Ovary (tissue), 9 donors: ENCODE results near the gene COL8A1. TPM values are rescaled to one million over a fixed set of nuclear protein-coding genes. Genes with fewer than 3 reads are reported as not detected.
"Not testable (repeated sequence)": the region's sequence is repeated elsewhere in the genome, so short reads cannot be mapped to it uniquely, and the experiment has no call there.

Source experiments
- DNase-seq, 5 donors: peaks; one replicate each; pipeline ENCODE4 v3.0.0-alpha.2; 2019 to 2020
- H3K27ac ChIP-seq, 2 donors: fragments of 200-600 bp; one replicate each; pipeline versions ENCODE4 v1.5.1 to v1.8.0; 2019 to 2022
- H3K27me3 ChIP-seq: fragments of 200-600 bp; one replicate; pipeline ENCODE4 v1.8.0; 2022
- H3K36me3 ChIP-seq: fragments of 200-600 bp; sonication (generic); one replicate; pipeline ENCODE4 v1.5.1; 2019
- H3K4me1 ChIP-seq: one replicate; pipeline ENCODE4 v1.8.1; 2013; ENCODE audit warnings: mild to moderate bottlenecking, moderate library complexity; ENCODE audit not compliant: insufficient read depth
- H3K4me3 ChIP-seq: fragments of 200-600 bp; sonication (generic); one replicate; pipeline ENCODE4 v1.5.1; 2017
- H3K9me3 ChIP-seq, 2 donors: fragments of 200-600 bp in 1 of 2; sonication (generic) in 1 of 2; one replicate each; pipeline versions ENCODE4 v1.5.1 to v1.8.1; 2013 to 2019; ENCODE audit warnings: mild to moderate bottlenecking in 1 of 2, moderate library complexity in 1 of 2
- EP300 ChIP-seq: sonication (generic); formaldehyde crosslinking; IDR thresholded peaks from one replicate; pipeline ENCODE4 v1.6.1; 2017; ENCODE audit warnings: antibody characterized with exemption
- POLR2A ChIP-seq: fragments of 450-650 bp; IDR thresholded peaks from one replicate; pipeline ENCODE4 v1.6.1; 2017; ENCODE audit warnings: antibody characterized with exemption, mild to moderate bottlenecking, moderate library complexity
- WGBS, 3 donors: extraction: QIAGEN DNeasy Blood & Tissue Kit in 1 of 3; methylation state at CpG; one replicate each; pipeline versions ENCODE4 v1.1.5 to v1.1.7; 2013 to 2017; 5-methylcytosine and 5-hydroxymethylcytosine counted together
- intact Hi-C, 4 donors: fragments of 100-400 bp; cut with DNase I; formaldehyde crosslinking; loops; one replicate each; pipeline versions ENCODE4 v1.11.0 to v1.15.1; 2022 to 2023
- polyA plus RNA-seq, 2 donors: library from polyadenylated mRNA; stranded (reverse); fragments of 200-250 nt in 1 of 2; fragments of 350-450 nt in 1 of 2; fragmentation: Illumina TruSeq in 1 of 2; extraction: RNeasy Lipid Tissue Mini Kit (QIAGEN cat#74804) in 1 of 2; gene quantifications; one replicate each; pipeline ENCODE4 v1.2.3, GENCODE V29; 2013 to 2014
- total RNA-seq, 7 donors: library from RNA; depleted of rRNA in 2 of 7; stranded (reverse); fragments of >200 nt in 2 of 7; fragmentation: NEBNext Ultra II Directional in 3 of 7; extraction: Animal tissue kit (Norgen Biotek cat#: 25700) in 3 of 7; gene quantifications; one replicate each; pipeline versions ENCODE4 v1.1.0 to v1.2.4, GENCODE V29; 2016 to 2023
- TF ChIP-seq, protein P1 (sequence below), 3 donors: fragments of 450-650 bp in 2 of 3; fragments of 200-600 bp in 1 of 3; IDR thresholded peaks; one replicate each; pipeline versions ENCODE4 v1.5.1 to v1.8.0; 2016 to 2022; ENCODE audit warnings: antibody characterized with exemption in 3 of 3, mild to moderate bottlenecking in 1 of 3
- donor health status: DM: no; HTN: no; CAD: no; lungs with moderate emphysema.
- donor health status: DM: no; HTN: no; CAD: no.
- donor health status: Bipolar disorder and iron deficiency.
- donor health status: DM: yes; HTN: yes; CAD: no.
- donor health status: DM: no; HTN: no; CAD: no.
- donor health status: DM: yes; HTN: yes; CAD: no.

The COL8A1 gene
- total and polyA plus RNA-seq, 9 donors, result 2.0 to 37.2 (median 11.9) TPM

DNA sequence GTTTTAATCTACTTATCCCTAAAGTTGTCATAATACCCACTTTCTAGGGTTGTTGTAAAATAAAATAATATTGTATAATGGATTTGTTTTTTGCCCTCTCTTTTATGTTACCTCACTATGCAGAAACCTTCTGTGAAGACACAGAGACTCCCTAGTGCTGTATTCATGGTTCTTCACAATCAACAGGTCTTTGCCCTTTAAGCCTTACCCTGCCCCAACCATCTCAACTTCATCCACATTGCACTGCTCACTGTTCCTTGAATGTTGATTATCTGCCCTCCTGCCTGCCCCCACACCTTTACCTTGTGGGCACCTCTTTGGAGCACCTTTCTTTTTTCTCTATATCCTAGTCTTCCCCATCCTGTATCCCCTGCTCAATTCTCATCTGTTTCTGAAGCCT, 200.4 kb downstream of the COL8A1 start:
- Histone ChIP-seq H3K9me3 (no peaks in the 10 kb centered on the region), H3K4me3 (no peak overlapping the region)
- no peak for DNase-seq

DNA sequence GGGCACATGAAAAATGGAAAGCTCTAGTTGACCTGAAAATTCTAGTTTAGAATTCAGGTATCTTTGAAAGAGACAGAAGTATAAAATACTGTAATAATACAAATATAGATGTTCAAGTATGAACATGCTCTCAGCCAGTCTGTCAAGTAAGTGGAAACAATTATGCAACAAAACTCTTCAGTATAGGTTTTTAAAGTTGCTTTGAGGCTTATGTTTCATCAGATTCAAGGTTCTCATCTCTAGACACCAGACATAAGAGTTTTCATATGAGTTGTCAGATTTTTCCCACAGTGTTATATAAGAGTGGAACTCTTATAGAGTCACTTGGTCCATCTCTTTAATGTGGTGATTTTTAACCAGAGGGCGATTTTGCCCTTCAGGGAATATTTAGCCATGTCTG, 201.2 kb downstream of the COL8A1 start:
- intact Hi-C loops, result loop anchor here in 3 of 4 donors (5.0 to 10.0 kb wide), 3 partner anchors 413 to 755 kb away; no protein-coding TSS in a partner anchor
- Histone ChIP-seq H3K27me3 (no peaks in the 10 kb centered on the region), H3K4me3 (no peak overlapping the region), H3K4me1 (peaks cover 8% of the 10 kb centered on the region), H3K27ac (no peak overlapping the region), H3K36me3 (no peaks in the 10 kb centered on the region), H3K9me3 (no peaks in the 10 kb centered on the region)
- no peak for DNase-seq
- 86 to 93% (median 92%) methylated on average over 1 of the region's 1 CpG for WGBS, 3 donors
- TF ChIP-seq EP300, result no peak
- TF ChIP-seq, protein P1, sequence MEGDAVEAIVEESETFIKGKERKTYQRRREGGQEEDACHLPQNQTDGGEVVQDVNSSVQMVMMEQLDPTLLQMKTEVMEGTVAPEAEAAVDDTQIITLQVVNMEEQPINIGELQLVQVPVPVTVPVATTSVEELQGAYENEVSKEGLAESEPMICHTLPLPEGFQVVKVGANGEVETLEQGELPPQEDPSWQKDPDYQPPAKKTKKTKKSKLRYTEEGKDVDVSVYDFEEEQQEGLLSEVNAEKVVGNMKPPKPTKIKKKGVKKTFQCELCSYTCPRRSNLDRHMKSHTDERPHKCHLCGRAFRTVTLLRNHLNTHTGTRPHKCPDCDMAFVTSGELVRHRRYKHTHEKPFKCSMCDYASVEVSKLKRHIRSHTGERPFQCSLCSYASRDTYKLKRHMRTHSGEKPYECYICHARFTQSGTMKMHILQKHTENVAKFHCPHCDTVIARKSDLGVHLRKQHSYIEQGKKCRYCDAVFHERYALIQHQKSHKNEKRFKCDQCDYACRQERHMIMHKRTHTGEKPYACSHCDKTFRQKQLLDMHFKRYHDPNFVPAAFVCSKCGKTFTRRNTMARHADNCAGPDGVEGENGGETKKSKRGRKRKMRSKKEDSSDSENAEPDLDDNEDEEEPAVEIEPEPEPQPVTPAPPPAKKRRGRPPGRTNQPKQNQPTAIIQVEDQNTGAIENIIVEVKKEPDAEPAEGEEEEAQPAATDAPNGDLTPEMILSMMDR (IDR thresholded peaks at IDR 0.05), result no peak
- no peak for TF ChIP-seq POLR2A

More for the DNA sequence above, 200.4 kb downstream of the COL8A1 start:
- Histone ChIP-seq H3K27me3 (no peaks in the 10 kb centered on the region), H3K36me3 (no peaks in the 10 kb centered on the region), H3K27ac (no peak overlapping the region), H3K4me1 (peaks cover 4% of the 10 kb centered on the region)
- intact Hi-C loops, result loop anchor here in 1 of 4 donors (5.0 to 10.0 kb wide), 2 partner anchors 414 to 756 kb away; no protein-coding TSS in a partner anchor
- TF ChIP-seq EP300, result no peak
- TF ChIP-seq POLR2A, result no peak
- TF ChIP-seq, protein P1 (IDR thresholded peaks at IDR 0.05), result no peak

GRCh38 chr3:99841949-99842348, 203.6 kb downstream of the COL8A1 start:
- 96 to 98% (median 97%) methylated on average over 4 of the region's 4 CpGs for WGBS, 3 donors
- not testable (repeated sequence) for H3K27me3 ChIP-seq, H3K36me3 ChIP-seq, H3K4me3 ChIP-seq, H3K27ac ChIP-seq, H3K9me3 ChIP-seq, H3K4me1 ChIP-seq, DNase-seq
- intact Hi-C loops, result loop anchor here in 2 of 4 donors (5.0 kb wide), 1 partner anchor 415 kb away; no protein-coding TSS in a partner anchor

- Histone ChIP-seq H3K27ac (peak overlapping the region in 1 of 2 donors; percentile 69), H3K27me3 (no peaks in the 10 kb centered on the region), H3K9me3 (no peaks in the 10 kb centered on the region), H3K36me3 (no peaks in the 10 kb centered on the region), H3K4me1 (peaks cover 8% of the 10 kb centered on the region), H3K4me3 (no peak overlapping the region)
- 44 to 48% (median 44%) methylated on average over 2 of the region's 2 CpGs for WGBS, 3 donors
- intact Hi-C loops, result loop anchor here in 2 of 4 donors (5.0 kb wide), 1 partner anchor 414 kb away; no protein-coding TSS in a partner anchor
- TF ChIP-seq, protein P1 (IDR thresholded peaks at IDR 0.05), result peak in 2 of 3 donors; percentile 80 to 82
- TF ChIP-seq EP300, result no peak
- DNase-seq, result no peak
These were observed 204.6 kb downstream of the COL8A1 start for GRCh38 chr3:99842826-99843589.
